CD4-positive, alpha-beta T cell (primary cell): ENCODE measurements around the gene SMAD6. TPM values are rescaled to one million over a fixed set of nuclear protein-coding genes. Genes with fewer than 3 reads are reported as not detected.

Experiments
- ATAC-seq: fragments of 200-7000 bp; cut with Tn5 transposase; one replicate; pipeline ENCODE4 v1.10.0; 2022; ENCODE audit warnings: mild to moderate bottlenecking; ENCODE audit not compliant: poor library complexity
- CTCF ChIA-PET: fragments of 350-600 bp; sonication (Branson Sonifier 250); formaldehyde crosslinking; loops from one replicate; lab custom pipeline; 2021; ENCODE audit warnings: antibody characterized with exemption, inconsistent platforms; lab: Charles Lee
- POLR2A ChIA-PET: fragments of 350-600 bp; sonication (Branson Sonifier 250); formaldehyde crosslinking; loops from one replicate; lab custom pipeline; 2021; ENCODE audit warnings: antibody characterized with exemption, inconsistent platforms; lab: Charles Lee
- DNase-seq, 14 experiments: peaks; one replicate each; pipeline ENCODE4 v3.0.0-alpha.2; 2013 to 2020; ENCODE audit warnings: mixed read lengths in 2 of 14
- H3K27ac ChIP-seq, 2 donors: one replicate each; pipeline versions ENCODE4 v1.5.1 to v1.7.0; 2013; ENCODE audit warnings: low read length in 2 of 2, low read depth in 1 of 2, mild to moderate bottlenecking in 1 of 2
- H3K27me3 ChIP-seq, 2 experiments: 1 replicate in 1 of 2; 2 replicates in 1 of 2; pipeline versions ENCODE4 v1.6.1 to v1.7.0; 2013; ENCODE audit warnings: low read length in 2 of 2, control low read depth in 1 of 2, mild to moderate bottlenecking in 1 of 2, moderate library complexity in 1 of 2; ENCODE audit not compliant: insufficient read depth in 2 of 2, control insufficient read depth in 1 of 2
- H3K36me3 ChIP-seq: one replicate; pipeline ENCODE4 v1.6.1; 2013; ENCODE audit warnings: low read length, control low read depth; ENCODE audit not compliant: insufficient read depth
- H3K4me1 ChIP-seq: one replicate; pipeline ENCODE4 v1.6.1; 2013; ENCODE audit warnings: low read length, control low read depth; ENCODE audit not compliant: insufficient read depth
- H3K4me3 ChIP-seq: one replicate; pipeline ENCODE4 v1.5.1; 2013; ENCODE audit warnings: mild to moderate bottlenecking, low read length, moderate library complexity
- H3K9me3 ChIP-seq, 2 experiments: 1 replicate in 1 of 2; 2 replicates in 1 of 2; pipeline versions ENCODE4 v1.6.1 to v1.7.0; 2013; ENCODE audit warnings: low read length in 2 of 2, mild to moderate bottlenecking in 2 of 2, control low read depth in 1 of 2, moderate library complexity in 1 of 2; ENCODE audit not compliant: control insufficient read depth in 1 of 2, insufficient read depth in 1 of 2
- H3K27ac Mint-ChIP-seq: one replicate; pipeline ENCODE4 v1.8.0; 2020; ENCODE audit warnings: mixed read lengths
- H3K27me3 Mint-ChIP-seq: one replicate; pipeline ENCODE4 v1.8.0; 2021; ENCODE audit warnings: mixed read lengths
- H3K36me3 Mint-ChIP-seq: one replicate; pipeline ENCODE4 v1.8.0; 2021; ENCODE audit warnings: low read depth, mixed read lengths
- H3K4me1 Mint-ChIP-seq: one replicate; pipeline ENCODE4 v1.8.0; 2021; ENCODE audit warnings: low read depth, mixed read lengths
- H3K4me3 Mint-ChIP-seq: one replicate; pipeline ENCODE4 v1.8.0; 2020; ENCODE audit warnings: mild to moderate bottlenecking, mixed read lengths
- H3K9me3 Mint-ChIP-seq: one replicate; pipeline ENCODE4 v1.8.0; 2020; ENCODE audit warnings: mixed read lengths
- CTCF ChIP-seq: fragments of 200-600 bp; IDR thresholded peaks from one replicate; pipeline ENCODE4 v1.8.0; 2022; ENCODE audit warnings: antibody characterized with exemption, mild to moderate bottlenecking
- intact Hi-C, 2 experiments: fragments of 100-400 bp; cut with DNase I in 1 of 2; cut with micrococcal nuclease in 1 of 2; formaldehyde crosslinking; loops; one replicate each; pipeline versions ENCODE4 v1.15.1 to v1.9.0; 2023 to 2025; cut with DNase I, micrococcal nuclease
- total RNA-seq, 174 experiments: library from RNA in 2 of 174; stranded (reverse) in 2 of 174; gene quantifications; one replicate each; pipeline ENCODE4 v1.2.3 and lab custom pipeline; 2021 to 2026

The SMAD6 gene
- total RNA-seq, 2 experiments from 2014 or later, result 0.59 to 0.69 TPM

- Mint-ChIP-seq H3K4me3 (no peak overlapping the region), H3K27me3 (no peaks in the 10 kb centered on the region), H3K4me1 (peaks cover 31% of the 10 kb centered on the region), H3K36me3 (no peaks in the 10 kb centered on the region), H3K9me3 (no peaks in the 10 kb centered on the region), H3K27ac (no peak overlapping the region)
- DNase-seq (no peak), ATAC-seq (no peak)
- H3K36me3 ChIP-seq, result no peaks in the 10 kb centered on the region
- ChIA-PET POLR2A (no interaction called here), CTCF (no interaction called here)
- peaks cover 15% of the 10 kb centered on the region for H3K4me1 ChIP-seq
- peaks cover 0 to 5% of the 10 kb centered on the region in 2 experiments for H3K9me3 ChIP-seq
- H3K4me3 ChIP-seq, result no peak overlapping the region
- H3K27me3 ChIP-seq, result no peaks in the 10 kb centered on the region
- no peak overlapping the region for H3K27ac ChIP-seq
- intact Hi-C loops, result no loop called here
- no peak for TF ChIP-seq CTCF
Measured at GRCh38 chr15:66677336-66677735, 24.7 kb upstream of the SMAD6 start.

GRCh38 chr15:66679061-66679656 is 22.9 kb upstream of the SMAD6 start:
- CTCF ChIA-PET, result no interaction called here
- H3K4me1 ChIP-seq, result peaks cover 11% of the 10 kb centered on the region
- ATAC-seq (no peak), DNase-seq (no peak)
- POLR2A ChIA-PET, result no interaction called here
- H3K9me3 Mint-ChIP-seq, result peaks cover 7% of the 10 kb centered on the region
- H3K4me3 Mint-ChIP-seq, result no peak overlapping the region
- H3K36me3 Mint-ChIP-seq, result no peaks in the 10 kb centered on the region
- H3K27ac Mint-ChIP-seq, result no peak overlapping the region
- H3K27ac ChIP-seq, result no peak overlapping the region
- H3K4me3 ChIP-seq, result no peak overlapping the region
- peaks cover 20% of the 10 kb centered on the region for H3K4me1 Mint-ChIP-seq
- no peaks in the 10 kb centered on the region for H3K27me3 ChIP-seq
- intact Hi-C loops, result no loop called here
- H3K27me3 Mint-ChIP-seq, result no peaks in the 10 kb centered on the region
- H3K36me3 ChIP-seq, result no peaks in the 10 kb centered on the region
- TF ChIP-seq CTCF, result no peak
- peaks cover 0 to 5% of the 10 kb centered on the region in 2 experiments for H3K9me3 ChIP-seq

GRCh38 chr15:66679657-66680108 is 22.4 kb upstream of the SMAD6 start:
- Histone ChIP-seq H3K27me3 (no peaks in the 10 kb centered on the region), H3K27ac (no peak overlapping the region), H3K36me3 (no peaks in the 10 kb centered on the region), H3K4me1 (peaks cover 8% of the 10 kb centered on the region), H3K4me3 (no peak overlapping the region), H3K9me3 (peaks cover 0 to 5% of the 10 kb centered on the region in 2 experiments)
- ChIA-PET POLR2A (no interaction called here), CTCF (no interaction called here)
- intact Hi-C loops, result no loop called here
- DNase-seq, result no peak
- Mint-ChIP-seq H3K27me3 (no peaks in the 10 kb centered on the region), H3K9me3 (peaks cover 7% of the 10 kb centered on the region), H3K36me3 (no peaks in the 10 kb centered on the region), H3K27ac (no peak overlapping the region), H3K4me3 (no peak overlapping the region), H3K4me1 (peaks cover 15% of the 10 kb centered on the region)
- no peak for ATAC-seq
- no peak for TF ChIP-seq CTCF
